ENCODE data around the gene ARPC1A.
"Not testable (repeated sequence)": the region's sequence is repeated elsewhere in the genome, so short reads cannot be mapped to it uniquely, and the experiment has no call there.

Gene ARPC1A

GRCh38 chr7:99322659-99323058 lies 3.0 kb upstream of the ARPC1A start:
- not testable (repeated sequence) for DNase-seq

- DNase-seq, result no peak
These were observed 1.1 kb upstream of the ARPC1A start for GRCh38 chr7:99324559-99324958.

DNA sequence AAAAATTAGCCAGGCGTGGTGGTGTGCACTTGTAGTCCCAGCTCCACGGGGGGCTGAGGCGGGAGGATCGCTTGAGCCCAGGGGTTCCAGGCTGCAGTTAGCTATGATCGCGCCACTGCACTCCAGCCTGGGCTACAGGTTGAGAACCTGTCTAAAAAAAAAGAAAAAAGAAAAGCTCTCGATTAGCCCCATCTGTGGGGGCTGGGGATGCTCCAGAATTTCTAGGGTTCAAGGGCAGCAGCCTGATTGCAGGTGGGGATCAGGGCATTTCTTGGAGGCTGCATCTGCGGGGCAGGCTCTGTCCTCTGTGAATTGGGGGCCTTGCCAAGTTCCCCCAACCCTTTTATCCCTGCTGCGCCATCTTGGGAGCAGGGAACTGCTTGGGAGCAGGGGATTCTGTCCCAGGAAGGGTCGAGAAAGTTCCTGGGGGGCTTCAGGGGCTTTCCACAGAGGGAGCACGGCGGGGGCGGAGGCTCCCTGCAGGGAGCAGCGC lies 651 bp upstream of the ARPC1A start:
- no peak for DNase-seq

DNA sequence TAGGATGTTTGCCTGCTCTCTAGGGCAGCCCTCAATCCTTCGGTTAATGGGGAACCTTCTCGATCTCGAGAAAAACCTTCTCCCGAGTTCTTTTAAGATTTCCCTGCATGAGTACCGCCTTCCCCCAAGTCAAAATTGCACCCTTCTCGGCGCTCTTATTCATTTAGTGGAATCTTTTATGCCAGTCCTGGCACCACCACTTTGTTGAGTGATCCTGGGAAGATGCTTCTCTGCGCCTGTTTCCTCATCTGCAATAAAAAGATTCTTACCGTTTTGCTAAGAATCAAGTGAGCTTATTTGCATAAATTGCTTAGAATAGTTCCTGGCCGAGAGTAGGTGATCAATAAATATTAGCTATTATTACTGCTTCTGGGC lies 697 bp downstream of the ARPC1A start:
- DNase-seq, result no peak

DNA sequence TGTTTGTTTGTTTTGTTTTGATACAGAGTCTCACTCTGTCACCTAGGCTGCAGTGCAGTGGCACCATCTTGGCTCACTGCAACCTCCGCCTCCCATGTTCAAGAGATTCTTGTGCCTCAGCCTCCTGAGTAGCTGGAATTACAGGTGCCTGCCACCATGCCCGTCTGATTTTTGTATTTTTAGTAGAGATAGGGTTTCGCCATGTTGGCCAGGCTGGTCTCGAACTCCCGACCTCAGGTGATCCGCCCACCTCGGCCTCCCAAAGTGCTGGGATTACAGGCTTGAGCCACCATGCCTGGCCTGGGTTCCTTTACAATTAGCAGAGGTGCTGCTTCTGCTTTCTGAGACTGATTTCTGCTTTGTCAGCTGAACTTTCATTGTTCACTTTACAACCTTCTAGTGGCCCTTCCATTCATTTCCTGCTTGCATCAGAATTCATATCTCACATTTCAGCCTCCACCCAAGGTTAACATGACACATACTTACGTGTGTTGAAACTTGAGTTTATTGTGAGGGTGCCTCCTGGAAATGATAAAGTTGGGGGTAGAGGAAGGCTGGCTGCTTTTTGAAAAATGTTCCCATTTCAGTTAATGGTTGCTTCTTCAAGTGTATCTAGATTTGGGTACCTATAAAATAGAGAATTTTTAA lies 4.7 kb downstream of the ARPC1A start:
- DNase-seq, result peak in 1 of 5 donors; percentile 82

GRCh38 chr7:99331002-99331401 lies 5.3 kb downstream of the ARPC1A start:
- DNase-seq, result peak in 1 of 5 donors; percentile 18

DNA sequence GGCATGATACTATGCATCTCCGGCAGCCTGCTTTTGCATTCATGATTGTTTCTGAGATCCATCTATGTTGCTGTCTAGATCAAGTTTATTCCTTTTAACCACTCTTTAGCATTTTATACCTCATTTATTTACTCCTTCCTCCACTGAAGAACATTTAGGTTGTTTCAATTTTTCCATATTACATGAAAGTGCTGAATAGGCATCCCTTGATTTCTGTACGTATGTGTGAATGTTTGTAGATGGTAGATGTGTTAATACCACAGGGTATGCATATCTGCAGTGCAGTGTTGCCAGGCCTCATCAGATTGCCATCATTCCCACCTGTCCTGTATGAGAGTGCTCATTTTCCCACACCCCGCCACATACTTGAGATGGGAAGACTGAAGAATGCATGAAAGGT lies 13.9 kb downstream of the ARPC1A start:
- no peak for DNase-seq

- DNase-seq, result no peak
These were observed 15.0 kb downstream of the ARPC1A start for GRCh38 chr7:99340659-99341058.

DNA sequence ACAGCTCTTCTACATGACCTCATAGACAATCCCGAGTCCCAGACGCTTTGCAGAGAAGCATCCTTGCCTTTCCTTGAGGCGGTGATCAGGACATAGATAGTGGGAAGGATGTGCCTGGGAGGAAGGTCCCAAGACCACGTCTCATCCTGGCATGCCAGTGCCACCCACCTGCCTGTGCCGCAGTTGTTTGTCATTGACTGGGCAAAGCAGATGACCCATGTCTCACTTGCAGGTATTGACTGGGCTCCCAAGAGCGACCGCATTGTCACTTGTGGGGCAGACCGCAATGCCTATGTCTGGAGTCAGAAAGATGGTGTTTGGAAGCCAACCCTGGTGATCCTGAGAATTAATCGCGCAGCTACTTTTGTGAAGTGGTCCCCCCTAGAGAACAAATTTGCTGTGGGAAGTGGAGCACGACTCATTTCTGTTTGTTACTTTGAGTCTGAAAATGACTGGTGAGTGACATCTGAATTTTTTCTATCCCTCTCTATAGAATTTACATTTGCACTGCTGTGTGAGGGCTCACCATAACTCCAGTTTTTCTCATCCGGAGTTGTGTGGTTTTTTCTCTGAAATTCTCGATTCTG lies 18.5 kb downstream of the ARPC1A start:
- no peak for DNase-seq

- not testable (repeated sequence) for DNase-seq
These were observed 24.9 kb downstream of the ARPC1A start for GRCh38 chr7:99350641-99351040.

DNA sequence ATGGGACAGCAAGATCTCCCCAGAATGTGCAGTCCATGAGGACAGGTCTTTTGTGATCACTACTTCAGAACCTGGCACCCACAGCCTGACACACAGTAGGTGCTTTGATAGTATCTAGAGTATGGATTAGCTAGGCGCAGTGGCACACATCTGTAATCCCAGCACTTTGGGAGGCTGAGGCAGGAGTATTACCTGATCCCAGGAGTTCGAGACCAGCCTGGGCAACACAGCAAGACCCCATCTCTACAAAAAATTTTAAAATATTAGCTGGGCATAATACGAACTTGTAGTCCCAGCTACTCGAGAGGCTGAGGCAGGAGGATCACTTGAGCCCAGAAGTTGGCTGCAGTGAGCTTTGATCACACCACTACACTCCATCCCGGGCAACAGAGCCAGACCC lies 26.5 kb downstream of the ARPC1A start:
- no peak for DNase-seq

GRCh38 chr7:99355098-99355497 lies 29.4 kb downstream of the ARPC1A start:
- DNase-seq, result no peak

GRCh38 chr7:99357701-99358490 lies 32.2 kb downstream of the ARPC1A start:
- DNase-seq, result no peak

DNA sequence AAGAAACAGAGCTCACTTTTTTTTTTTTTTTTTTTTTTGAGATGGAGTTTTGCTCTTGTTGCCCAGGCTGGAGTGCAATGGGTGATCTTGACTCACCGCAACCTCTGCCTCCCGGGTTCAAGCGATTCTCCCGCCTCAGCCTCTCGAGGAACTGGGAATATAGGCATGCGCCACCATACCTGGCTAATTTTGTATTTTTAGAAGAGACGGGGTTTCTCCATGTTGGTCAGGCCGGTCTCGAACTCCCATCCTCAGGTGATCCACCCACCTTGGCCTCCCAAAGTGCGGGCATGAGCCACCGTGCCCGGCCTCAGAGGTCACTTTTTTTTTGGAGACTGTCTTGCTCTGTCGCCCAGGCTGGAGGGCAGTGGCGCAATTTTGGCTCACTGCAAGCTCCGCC lies 32.8 kb downstream of the ARPC1A start:
- not testable (repeated sequence) for DNase-seq

GRCh38 chr7:99359465-99360154 lies 33.9 kb downstream of the ARPC1A start:
- DNase-seq, result no peak

- no peak for DNase-seq
These were observed 37.1 kb downstream of the ARPC1A start for GRCh38 chr7:99362801-99363200.

DNA sequence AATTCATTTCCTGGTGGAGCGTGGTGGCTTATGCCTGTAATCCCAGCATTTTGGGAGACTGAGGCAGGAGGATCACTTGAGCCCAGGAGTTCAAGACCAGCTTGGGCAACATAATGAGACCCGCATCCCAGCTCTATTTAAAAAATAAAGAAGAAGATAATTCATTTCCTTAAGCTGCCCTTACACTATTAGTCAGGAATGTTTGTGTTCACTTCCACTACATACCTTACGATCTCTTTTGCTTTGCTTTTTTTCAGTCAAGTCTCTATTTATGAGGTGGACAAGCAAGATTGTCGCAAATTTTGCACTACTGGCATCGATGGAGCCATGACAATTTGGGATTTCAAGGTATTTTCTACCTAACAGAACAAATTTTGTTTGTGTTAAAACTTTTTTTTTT lies 37.6 kb downstream of the ARPC1A start:
- no peak for DNase-seq

DNA sequence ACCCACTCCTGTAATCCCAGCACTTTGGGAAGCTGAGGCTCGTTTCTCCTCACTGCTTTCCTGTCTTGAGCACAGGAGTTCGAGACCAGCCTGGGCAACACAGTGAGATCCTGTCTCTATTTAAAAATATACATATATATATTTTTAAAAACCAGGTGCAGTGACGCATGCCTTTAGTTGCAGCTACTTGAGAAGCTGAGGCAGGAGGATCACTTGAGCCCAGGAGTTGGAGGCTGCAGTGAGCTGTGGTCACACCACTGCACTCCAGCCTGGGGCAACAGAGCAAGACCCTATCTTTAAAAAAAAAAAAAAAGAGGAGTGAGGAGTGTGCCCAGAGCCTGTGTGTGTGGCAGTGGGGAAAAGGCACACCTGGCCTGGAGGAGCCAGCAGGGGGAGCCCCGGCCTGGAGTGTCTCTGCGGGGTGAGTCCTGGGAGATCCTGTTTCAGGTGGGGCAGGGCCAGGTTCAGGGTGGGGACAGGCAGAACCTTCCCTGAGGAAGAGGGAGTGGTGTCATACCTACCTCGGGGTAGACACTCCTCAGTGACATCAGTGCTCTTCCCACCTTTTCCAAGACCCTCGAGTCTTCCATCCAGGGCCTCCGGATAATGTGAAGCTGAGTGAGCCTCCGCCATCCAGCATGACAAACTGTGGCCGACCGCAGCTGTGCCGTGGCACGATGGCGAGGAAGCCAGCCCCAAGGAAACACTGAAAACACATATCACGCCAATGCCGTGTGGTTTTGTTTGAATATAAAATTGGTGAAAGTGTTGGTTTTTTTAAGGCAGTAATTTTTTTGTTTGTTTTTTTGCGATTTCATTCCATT lies 39.8 kb downstream of the ARPC1A start:
- peak; percentile 33 to 63 (median 58) for DNase-seq

GRCh38 chr7:99366646-99367045 lies 40.9 kb downstream of the ARPC1A start:
- no peak for DNase-seq

- no peak for DNase-seq
These were observed 43.2 kb downstream of the ARPC1A start for GRCh38 chr7:99368750-99369389.

DNA sequence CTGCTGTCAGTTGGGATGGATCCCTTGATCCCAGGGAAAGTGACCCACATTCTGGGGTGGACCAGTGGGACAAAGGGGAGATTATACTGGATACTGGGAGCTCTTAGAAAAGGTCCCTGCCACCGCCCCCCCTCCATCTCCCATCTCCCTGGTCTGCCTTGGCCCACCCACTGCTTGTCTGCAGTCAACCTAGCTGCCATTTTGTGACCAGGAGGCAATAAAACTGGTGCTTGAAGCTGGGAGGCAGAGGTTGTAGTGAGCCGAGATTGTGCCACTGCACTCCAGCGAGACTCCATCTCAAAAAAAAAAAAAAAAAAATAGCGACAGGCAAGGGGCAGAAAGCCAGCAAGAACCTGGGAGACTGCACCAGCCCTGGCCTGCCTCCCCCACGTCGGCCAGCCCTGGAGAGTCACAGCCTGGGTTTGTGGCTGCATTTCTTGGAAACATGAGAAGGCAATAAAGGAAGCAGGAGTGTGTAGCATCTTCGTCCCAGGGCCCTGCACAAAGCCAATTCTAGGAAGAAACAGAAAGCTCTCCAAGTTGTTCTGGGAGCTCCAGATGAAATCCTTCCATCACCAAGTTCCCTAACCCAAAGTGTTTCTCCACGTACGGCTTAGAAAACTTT lies 44.2 kb downstream of the ARPC1A start:
- no peak for DNase-seq
